Prostate gland (tissue), 2 donors: ENCODE measurements around the gene SLC35D1.

ENCODE experiments used
- CTCF ChIP-seq, 4 experiments: fragments of 200-600 bp in 2 of 4; fragments of 450-650 bp in 2 of 4; sonication (generic) in 2 of 4; IDR thresholded peaks; 1 replicate in 3 of 4; 2 replicates in 1 of 4; pipeline ENCODE4 v1.5.1; 2016 to 2019; ENCODE audit warnings: antibody characterized with exemption in 4 of 4, mild to moderate bottlenecking in 2 of 4, moderate library complexity in 2 of 4
- POLR2AphosphoS5 ChIP-seq: sonication (generic); formaldehyde crosslinking; IDR thresholded peaks from one replicate; pipeline ENCODE4 v1.6.1; 2017; ENCODE audit warnings: antibody characterized with exemption

- TF ChIP-seq CTCF (IDR thresholded peaks at IDR 0.05) (no peak), POLR2AphosphoS5 (no peak)
These were observed 71.2 kb downstream of the SLC35D1 start for GRCh38 chr1:66982561-66983260.
